Chondrocyte (in vitro differentiated cells): Measurements from ENCODE around the gene KRTAP22-2. TPM values are rescaled to one million over a fixed set of nuclear protein-coding genes. Genes with fewer than 3 reads are reported as not detected.

ENCODE experiments used
- DNase-seq: peaks from one replicate; pipeline ENCODE4 v3.0.0; 2021; ENCODE audit warnings: mixed read lengths, low spot score
- H3K27ac Mint-ChIP-seq: one replicate; pipeline ENCODE4 v1.8.0; 2021; ENCODE audit warnings: mild to moderate bottlenecking, moderate library complexity, mixed read lengths; ENCODE audit not compliant: unreplicated experiment
- H3K27me3 Mint-ChIP-seq: 2 replicates; pipeline ENCODE4 v1.8.0; 2021; ENCODE audit warnings: low read depth, mixed read lengths
- H3K36me3 Mint-ChIP-seq: 2 replicates; pipeline ENCODE4 v1.8.0; 2021; ENCODE audit warnings: low read depth, mixed read lengths
- H3K4me1 Mint-ChIP-seq: 2 replicates; pipeline ENCODE4 v1.8.0; 2021; ENCODE audit warnings: low read depth, mild to moderate bottlenecking, mixed read lengths
- H3K4me3 Mint-ChIP-seq: one replicate; pipeline ENCODE4 v1.8.0; 2021; ENCODE audit warnings: mild to moderate bottlenecking, moderate library complexity, mixed read lengths; ENCODE audit not compliant: unreplicated experiment
- H3K9me3 Mint-ChIP-seq: 2 replicates; pipeline ENCODE4 v1.8.0; 2021; ENCODE audit warnings: low read depth, mixed read lengths
- total RNA-seq: library from RNA; stranded (reverse); gene quantifications from 3 replicates; pipeline ENCODE4 v1.2.1, GENCODE V29; 2021
- TF ChIP-seq, protein P1 (sequence below): fragments of 200-600 bp; sonication (generic); IDR thresholded peaks from 2 replicates; pipeline ENCODE4 v1.5.0; 2021; ENCODE audit warnings: antibody characterized with exemption, mild to moderate bottlenecking, moderate library complexity

KRTAP22-2 gene
- total RNA-seq, 1 donor from 2014 or later: not detected

DNA sequence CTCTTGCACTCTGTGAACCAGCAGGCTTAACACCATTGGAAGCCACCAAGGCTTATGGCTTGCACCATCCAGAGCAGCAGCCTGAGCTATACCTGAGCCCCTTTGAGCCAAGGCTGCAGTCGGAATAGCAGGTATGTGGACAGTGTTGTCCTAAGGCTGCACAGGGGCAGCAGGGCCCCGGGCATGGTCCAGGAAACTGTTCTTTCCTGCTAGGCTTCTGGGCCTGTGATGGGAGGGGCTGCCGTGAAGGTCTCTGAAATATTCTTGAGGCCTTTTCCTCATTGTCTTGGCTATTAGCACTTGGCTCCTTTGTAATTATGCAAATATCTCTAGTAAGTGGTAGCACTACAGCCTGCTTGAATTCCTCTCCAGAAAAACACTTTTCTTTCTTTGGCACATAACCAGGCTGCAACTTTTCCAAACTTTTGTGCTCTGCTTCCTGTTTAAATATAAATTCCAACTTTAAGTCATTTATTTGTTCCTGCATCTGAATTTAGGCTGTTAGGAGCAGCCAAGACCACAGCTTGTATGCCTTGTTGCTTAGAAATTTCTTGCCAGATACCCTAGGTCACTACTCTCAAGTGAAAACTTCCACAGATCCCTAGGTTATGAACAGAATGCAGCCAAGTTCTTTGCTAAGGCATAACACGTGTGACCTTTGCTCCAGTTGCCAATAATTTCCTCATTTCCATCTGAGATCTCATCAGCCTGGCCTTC is 35.4 kb upstream of the KRTAP22-2 start:
- DNase-seq: no peak
- Mint-ChIP-seq H3K4me3 (no peak overlapping the region), H3K4me1 (no peaks in the 10 kb centered on the region), H3K27ac (no peak overlapping the region), H3K36me3 (no peaks in the 10 kb centered on the region), H3K27me3 (no peaks in the 10 kb centered on the region), H3K9me3 (peaks cover 20% of the 10 kb centered on the region)
- TF ChIP-seq, protein P1, sequence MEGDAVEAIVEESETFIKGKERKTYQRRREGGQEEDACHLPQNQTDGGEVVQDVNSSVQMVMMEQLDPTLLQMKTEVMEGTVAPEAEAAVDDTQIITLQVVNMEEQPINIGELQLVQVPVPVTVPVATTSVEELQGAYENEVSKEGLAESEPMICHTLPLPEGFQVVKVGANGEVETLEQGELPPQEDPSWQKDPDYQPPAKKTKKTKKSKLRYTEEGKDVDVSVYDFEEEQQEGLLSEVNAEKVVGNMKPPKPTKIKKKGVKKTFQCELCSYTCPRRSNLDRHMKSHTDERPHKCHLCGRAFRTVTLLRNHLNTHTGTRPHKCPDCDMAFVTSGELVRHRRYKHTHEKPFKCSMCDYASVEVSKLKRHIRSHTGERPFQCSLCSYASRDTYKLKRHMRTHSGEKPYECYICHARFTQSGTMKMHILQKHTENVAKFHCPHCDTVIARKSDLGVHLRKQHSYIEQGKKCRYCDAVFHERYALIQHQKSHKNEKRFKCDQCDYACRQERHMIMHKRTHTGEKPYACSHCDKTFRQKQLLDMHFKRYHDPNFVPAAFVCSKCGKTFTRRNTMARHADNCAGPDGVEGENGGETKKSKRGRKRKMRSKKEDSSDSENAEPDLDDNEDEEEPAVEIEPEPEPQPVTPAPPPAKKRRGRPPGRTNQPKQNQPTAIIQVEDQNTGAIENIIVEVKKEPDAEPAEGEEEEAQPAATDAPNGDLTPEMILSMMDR: no peak

DNA sequence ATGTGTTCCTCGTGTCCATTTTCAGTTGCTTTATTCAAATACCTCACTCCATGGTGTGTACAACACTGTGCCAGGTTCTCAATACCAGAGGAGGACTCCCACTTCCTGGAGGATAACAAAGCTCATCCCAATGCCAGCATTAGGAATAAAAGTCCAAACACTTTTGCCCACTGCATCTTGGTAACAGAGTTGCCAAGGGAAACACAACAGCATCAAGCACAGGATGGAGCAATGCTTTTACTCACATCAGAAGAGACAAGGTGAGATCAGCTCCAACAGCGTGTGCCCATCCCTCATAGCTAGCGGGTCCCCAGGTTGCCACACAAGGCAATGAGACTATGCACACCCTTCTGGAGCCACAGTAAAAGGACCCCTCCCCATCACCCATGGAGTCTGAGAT is 33.2 kb upstream of the KRTAP22-2 start:
- H3K4me1 Mint-ChIP-seq: no peaks in the 10 kb centered on the region

GRCh38 chr21:30620522-30620921 is 30.3 kb upstream of the KRTAP22-2 start, which contains the start of gene KRTAP20-4:
Gene KRTAP20-4 (plus strand): TSS chr21:30620627.
- Mint-ChIP-seq H3K4me3 (no peak within 1 kb of the TSS), H3K27me3 (no peaks in the 10 kb centered on the region), H3K27ac (no peak within 1 kb of the TSS), H3K36me3 (no peaks in the 10 kb centered on the region), H3K9me3 (peaks cover 16% of the 10 kb centered on the region), H3K4me1 (no peaks in the 10 kb centered on the region)
- TF ChIP-seq, protein P1: no peak
- DNase-seq: no peak

More for the DNA sequence above, 33.2 kb upstream of the KRTAP22-2 start:
- no peak for DNase-seq
- Mint-ChIP-seq H3K36me3 (no peaks in the 10 kb centered on the region), H3K27ac (no peak overlapping the region), H3K9me3 (peaks cover 20% of the 10 kb centered on the region), H3K27me3 (no peaks in the 10 kb centered on the region), H3K4me3 (no peak overlapping the region)
- TF ChIP-seq, protein P1: no peak

GRCh38 chr21:30620080-30620479 is 29.9 kb upstream of the KRTAP22-2 start:
- no peaks in the 10 kb centered on the region for H3K4me1 Mint-ChIP-seq
- DNase-seq: no peak
- no peak overlapping the region for H3K27ac Mint-ChIP-seq
- TF ChIP-seq, protein P1: no peak
- H3K4me3 Mint-ChIP-seq: no peak overlapping the region
- no peaks in the 10 kb centered on the region for H3K27me3 Mint-ChIP-seq
- no peaks in the 10 kb centered on the region for H3K36me3 Mint-ChIP-seq
- peaks cover 19% of the 10 kb centered on the region for H3K9me3 Mint-ChIP-seq

GRCh38 chr21:30616125-30616524 is 25.9 kb upstream of the KRTAP22-2 start, which contains the start of gene KRTAP20-1:
Gene KRTAP20-1 (plus strand): TSS chr21:30616425. CDS start chr21:30616455, 30 bp downstream.
- Mint-ChIP-seq H3K36me3 (no peaks in the 10 kb centered on the region), H3K27me3 (no peaks in the 10 kb centered on the region), H3K9me3 (peaks cover 12% of the 10 kb centered on the region), H3K27ac (no peak within 1 kb of the TSS), H3K4me3 (no peak within 1 kb of the TSS), H3K4me1 (peaks cover 3% of the 10 kb centered on the region)
- TF ChIP-seq, protein P1: no peak
- no peak for DNase-seq
